GM15510 (cell line): ENCODE measurements around the gene PCNA.

Experiments used
- POLR2A ChIP-seq: IDR thresholded peaks from 3 replicates; pipeline ENCODE4 v1.6.1; 2011; ENCODE audit warnings: borderline replicate concordance; ENCODE audit not compliant: insufficient read length; ENCODE audit errors: extremely low read depth

PCNA gene

DNA sequence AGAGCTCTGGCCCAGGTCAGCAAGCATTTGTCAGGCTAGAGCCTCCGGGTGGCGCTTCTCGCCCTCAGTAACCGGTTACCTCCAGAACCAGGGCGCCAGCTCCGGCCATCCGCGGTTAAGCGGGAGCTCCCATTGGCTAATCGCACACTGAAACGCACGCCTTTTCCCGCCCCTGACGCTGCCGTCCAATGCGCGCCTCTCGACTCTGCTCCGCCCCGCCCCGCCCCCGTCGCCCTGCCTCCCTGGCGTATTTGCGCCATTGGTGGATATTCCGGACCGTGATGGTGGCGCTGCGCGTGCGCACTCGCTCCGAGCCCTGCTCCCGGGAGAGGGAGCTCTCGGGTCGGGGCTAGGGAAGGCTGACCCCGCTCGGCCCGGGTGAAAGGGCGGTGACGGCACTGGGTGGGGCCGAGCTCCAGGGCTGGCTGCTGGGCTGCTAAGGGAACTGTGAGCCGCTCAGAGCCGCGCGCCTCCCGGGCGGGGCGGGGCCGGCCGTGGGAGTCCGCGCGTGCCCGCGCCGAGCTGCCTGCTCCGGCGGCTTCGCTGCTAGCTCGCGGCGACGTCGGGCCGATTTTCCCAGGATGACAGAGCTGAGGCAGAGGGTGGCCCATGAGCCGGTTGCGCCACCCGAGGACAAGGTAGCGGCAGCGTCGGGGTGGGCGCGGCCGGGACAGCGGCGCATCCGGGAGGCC lies 6.9 kb upstream of the PCNA start, which contains the start of gene CDS2:
CDS2 (plus strand) TSS at position 497 of the 692 bp plus-strand sequence; CDS start at position 582, 85 bp downstream.
- TF ChIP-seq POLR2A: peak; percentile 65

DNA sequence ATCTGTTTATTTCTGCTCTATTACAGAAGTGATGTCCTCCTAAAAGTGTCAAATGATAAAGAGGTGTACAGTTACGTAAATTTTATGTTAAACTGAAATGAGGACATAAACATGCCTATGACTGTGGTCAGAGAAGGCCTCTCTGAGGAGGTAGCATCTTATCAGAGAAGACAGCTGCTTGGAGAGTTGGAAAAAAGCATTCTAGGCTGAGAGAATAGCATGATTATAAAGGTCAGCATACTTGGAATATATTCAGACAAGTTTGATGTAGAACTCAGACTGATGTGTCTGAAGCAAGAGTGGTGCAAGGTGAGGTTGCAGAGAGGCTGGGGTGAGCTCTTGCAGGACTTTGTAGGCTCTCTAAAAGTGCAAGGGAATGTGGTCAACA lies 3.1 kb upstream of the PCNA start:
- no peak for TF ChIP-seq POLR2A

DNA sequence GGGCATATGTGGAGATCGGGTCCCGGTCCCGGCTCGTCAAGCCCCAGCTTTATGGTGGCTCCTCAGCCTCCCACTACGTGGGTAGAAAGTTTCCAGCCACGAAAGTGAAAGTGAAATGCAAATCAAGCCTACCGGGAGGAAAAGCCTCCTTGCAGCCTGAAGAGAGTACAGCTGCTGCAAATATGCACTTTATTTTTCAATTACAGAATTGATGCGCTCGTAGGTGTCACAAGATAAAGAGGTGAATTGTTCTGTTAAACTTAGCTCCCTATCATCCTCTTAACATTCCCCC lies 373 bp upstream of the PCNA start:
- TF ChIP-seq POLR2A: no peak

DNA sequence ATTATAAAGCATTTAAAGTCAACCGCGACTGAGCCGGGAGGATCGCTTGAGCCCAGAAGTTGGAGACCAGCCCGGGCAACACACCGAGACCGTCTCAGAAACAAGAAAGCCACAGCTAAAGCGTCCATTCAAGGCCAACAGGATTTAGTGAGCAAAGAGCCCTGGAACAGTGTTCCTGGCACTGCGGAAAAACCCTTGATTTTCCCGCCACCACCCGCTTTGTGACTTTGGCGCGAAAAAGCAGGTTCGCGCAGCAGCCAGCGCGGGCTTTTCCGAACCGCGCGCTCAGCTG lies 669 bp downstream of the PCNA start:
- TF ChIP-seq POLR2A: no peak

DNA sequence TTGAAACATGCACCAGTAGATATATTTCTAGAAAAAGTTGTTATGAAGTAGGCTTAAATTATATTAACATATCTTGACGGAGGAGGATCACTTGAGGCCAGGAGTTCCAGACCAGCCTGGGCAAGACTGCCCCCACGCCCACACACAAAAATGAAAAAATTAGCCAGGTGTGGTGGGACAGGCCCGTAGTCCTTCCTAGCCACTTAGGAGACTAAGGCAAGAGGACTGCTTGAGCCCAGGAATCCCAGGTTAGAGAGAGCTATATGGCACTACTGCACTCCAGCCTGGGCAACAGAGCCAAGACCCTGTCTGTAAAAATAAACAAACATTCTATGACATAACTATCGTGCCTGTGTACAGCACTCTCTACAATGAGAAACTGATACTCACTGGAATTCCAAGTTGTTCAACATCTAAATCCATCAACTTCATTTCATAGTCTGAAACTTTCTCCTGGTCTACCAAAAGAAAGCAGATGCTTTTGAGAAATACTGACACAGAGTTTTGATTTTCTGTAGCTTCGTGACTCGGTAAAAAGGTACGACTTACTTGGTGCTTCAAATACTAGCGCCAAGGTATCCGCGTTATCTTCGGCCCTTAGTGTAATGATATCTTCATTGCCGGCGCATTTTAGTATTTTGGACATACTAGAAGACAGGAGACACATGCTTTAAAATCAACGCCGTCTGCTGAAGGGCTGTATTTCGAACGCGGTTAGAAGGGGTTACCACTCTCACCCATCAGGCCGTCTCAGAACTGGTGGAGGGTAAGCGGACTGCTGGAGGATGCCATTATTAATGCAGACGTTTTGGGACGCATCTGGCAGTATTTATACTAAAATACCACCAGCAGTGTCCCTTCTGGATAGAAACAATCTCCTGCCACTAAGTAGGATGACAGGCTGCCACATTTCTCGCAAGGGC lies 1.3 kb downstream of the PCNA start:
- no peak for TF ChIP-seq POLR2A

DNA sequence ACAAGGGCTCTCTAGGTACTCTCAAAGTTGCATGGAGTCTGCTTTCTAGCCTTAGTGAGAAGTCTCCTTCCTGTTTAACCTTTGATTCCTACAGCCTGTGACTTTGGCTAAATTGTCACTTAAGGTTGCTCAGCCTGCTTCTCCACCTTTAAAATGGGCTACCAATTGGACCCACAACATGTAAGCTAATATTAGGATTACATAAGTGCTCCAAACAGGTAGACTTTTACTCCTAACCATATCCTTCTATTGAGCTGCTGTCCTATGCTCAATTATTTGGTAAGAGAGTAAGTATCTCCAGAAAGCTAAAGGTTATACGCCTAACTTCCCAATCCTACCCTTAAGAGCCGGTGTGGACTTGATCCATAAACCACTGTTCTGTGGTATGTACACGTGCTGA lies 2.9 kb downstream of the PCNA start:
- no peak for TF ChIP-seq POLR2A

DNA sequence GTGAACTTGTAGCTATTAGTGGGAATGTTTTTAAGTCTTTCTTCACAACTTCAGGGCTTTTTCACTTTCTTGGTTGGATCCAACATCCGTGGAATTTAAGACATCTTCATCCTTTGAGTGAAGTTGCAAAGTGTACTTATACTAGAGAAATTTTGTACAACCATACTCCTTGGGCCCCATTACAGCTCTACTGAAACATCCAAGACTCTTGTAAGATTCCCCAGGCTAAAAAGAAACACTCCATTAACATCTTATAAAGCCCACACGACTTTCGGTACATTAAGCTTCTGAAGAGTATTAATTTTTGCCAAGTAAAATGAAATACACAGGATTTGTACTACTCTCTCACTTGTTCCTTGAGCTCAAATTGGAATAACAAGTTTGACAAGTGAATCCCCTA lies 5.4 kb downstream of the PCNA start:
- TF ChIP-seq POLR2A: no peak

DNA sequence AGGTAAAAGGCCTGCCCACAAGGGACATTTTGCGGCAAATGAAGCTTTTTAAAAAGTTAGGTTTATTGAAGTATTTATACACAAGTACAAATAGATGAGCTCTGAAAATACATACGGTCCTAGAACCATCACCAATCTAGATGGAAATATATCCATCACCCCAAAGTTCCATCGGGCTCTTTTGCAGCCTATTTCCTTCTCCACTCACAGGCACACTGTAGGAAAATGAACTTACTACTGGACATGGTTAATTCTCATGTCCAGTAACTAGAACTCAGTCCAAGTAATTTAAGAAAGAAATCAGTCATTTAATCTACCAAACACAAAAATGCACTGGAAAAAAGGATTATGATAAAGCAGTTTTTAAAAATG lies 6.2 kb downstream of the PCNA start:
- no peak for TF ChIP-seq POLR2A

DNA sequence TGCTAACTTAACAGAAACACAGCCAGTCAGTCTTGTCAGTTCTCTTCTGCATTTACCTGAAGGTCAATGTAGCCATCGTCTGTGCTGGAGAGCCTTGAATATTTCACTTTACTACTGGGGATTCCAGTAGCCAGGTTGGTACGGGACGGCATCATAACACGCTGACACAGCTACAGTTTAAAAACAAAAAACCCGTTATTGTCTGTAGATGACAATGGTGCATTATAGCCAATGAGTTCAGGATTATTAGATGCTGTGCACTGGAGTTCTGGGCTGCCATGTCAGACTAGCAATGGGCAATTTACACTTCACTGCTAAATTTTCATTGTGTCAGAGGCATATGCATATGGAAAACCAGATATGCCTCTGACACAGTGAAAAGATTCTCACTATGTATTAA lies 10.5 kb downstream of the PCNA start:
- no peak for TF ChIP-seq POLR2A

DNA sequence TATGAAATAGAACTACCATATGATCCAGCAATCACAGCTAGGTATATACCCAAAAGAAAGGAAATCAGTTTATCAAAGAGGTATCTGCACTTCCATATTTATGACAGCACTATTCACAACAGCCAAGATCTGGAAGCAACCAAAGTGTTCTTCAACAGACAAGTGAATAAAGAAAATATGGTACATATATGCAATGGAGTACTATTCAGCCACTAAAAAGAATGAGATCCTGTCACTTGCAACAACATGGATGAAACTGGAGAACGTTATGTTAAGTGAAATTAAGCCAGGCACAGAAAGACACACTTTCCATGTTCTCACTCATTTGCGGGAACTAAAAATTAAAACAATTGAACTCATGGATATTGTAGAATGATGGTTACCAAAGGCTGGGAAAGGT lies 15.3 kb downstream of the PCNA start:
- TF ChIP-seq POLR2A: no peak

DNA sequence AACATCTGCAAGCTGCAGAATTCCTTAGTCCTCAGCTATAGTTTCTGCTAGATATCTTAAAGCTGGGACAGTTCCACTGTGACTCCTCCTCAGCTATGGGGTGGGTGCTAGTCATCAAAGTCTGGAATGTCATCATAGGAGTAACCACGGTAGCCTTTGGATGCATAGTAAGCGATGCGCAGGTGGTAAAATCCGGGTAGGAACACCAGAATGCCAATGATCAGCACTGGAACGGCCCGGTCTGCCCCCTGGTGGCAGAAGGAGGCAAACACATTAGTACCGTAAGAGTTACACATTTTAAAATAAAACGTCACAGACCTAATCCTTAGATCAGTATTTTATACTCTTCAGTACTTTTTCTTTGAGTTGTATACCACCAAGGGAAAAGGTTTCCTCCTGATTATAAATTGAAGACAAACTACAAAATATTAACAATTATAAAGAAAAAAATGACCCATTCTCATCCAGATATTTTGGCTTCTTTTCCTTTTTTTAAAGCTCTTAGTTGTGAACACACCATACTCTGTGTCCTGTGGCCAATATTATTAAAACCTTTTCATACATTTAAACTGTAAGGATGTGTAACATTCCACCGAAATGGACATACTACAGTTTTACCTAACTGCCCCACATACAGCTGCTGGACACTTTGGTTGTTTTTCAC lies 18.9 kb downstream of the PCNA start:
- no peak for TF ChIP-seq POLR2A

DNA sequence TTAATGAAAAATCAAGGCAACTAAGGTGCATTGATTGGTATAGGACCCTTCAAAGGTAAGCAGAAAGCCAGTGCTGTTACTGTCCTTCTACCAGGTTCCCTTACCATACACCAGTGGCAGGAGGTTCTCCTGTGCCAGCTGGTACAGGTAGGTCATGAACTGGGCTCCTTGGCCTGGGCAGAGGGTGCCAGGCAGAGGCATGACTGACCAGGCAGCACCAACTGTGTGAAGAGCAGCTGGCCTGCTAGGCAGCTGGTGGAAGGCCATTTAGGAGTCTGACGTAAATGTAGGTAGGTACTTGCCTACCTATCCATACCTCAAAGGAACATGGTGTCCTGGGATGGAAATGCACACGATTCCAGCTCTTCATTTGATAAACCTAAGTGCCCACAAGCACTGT lies 23.3 kb downstream of the PCNA start:
- no peak for TF ChIP-seq POLR2A

DNA sequence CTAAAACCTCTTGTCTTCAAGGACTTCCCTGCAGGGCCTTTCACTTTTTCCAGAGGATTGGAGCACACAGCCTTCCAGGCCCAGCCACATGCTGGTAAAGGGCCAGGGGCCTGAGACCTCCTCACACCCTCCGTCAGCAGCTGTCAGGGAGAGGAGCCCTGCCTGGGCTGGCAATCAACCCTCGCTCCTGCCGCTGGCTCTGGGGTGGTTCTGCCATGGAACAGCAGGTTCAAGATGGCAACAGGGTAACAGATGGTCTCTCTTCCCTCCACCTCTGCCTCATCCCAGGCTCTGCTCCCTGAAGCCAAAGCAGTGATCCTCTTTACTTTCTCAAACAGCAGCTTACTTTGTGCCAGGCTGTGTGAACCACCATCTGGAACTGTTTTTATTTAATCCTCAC lies 23.8 kb downstream of the PCNA start:
- no peak for TF ChIP-seq POLR2A

DNA sequence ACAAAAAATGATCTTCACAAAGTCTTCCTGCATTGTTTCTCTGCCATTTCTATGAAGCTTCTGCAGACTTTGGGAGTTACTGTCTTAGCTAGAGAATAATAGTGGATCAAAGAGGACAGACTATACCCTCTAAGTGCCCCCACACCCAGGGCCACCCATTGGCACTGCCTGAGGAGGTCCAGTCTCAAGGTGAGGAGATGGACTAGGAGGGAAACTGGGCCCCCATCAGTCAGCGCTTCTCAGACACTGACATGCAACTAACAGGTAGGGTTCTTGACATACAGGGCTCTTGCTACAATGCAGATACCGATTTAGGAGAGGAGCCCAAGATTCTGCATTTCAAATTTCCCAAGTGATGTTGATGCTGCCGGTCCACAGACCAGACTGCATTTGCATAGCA lies 24.3 kb downstream of the PCNA start:
- TF ChIP-seq POLR2A: no peak

DNA sequence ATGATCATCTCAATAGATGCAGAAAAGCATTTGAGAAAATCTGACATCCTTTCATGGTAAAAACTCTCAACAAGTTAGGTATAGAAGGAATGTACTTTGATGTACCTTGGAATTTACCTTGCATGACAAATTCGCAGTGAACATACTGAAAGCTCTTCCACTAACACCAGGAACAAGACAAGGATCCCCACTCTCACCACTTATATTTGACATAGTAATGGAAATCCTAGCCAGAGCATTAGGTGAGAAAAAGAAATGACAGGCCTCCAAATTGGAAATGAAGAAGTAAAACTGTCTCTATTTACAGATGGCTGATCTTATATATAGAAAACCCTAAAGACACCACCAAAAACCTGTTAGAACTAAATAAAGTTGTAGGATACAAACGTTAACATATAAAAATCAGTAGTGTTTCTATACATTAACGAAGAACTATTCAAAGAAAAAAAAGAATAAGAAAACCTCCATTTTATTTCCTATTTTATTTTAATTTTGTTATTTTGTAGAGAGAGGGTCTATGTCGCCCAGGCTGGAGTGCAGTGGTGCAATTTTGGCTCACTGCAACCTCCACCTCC lies 26.9 kb downstream of the PCNA start:
- no peak for TF ChIP-seq POLR2A

DNA sequence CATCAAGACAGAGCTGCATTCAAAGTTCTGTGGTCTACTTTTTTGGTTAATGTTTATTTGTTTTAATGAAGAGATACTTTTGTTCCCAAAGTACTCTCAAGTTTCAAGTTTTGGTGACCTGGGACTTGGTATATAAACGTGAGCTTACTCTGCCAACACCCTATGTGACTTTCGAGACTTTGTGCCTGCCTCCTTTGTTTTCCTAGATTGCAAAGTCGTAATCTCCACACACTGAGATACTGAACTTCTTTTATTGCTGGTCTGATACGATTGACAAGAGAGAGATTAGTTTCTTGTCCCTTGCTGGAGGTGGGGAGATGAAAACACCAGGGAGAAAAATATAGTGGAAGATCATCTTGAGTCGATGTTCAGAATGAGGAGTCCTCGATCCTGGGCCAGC lies 27.9 kb downstream of the PCNA start:
- TF ChIP-seq POLR2A: no peak

DNA sequence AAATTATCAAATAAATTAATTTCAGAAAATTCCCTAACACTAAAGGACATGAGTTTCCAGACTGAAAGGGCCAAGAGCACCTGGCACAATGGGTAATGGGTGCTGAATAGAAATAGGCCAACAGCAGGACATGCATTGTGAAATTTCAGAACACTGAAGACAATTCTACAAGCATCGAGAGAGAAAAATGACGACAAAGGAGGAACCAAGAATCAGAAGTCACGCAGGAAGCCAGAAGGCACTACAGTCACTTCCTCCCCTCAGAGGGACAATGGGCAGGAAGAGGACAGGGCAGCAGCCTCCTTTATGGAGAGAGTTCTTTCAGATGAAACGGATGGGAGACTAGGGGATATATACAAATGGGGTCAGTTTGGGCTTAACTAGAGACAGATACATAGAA lies 29.6 kb downstream of the PCNA start:
- TF ChIP-seq POLR2A: no peak

DNA sequence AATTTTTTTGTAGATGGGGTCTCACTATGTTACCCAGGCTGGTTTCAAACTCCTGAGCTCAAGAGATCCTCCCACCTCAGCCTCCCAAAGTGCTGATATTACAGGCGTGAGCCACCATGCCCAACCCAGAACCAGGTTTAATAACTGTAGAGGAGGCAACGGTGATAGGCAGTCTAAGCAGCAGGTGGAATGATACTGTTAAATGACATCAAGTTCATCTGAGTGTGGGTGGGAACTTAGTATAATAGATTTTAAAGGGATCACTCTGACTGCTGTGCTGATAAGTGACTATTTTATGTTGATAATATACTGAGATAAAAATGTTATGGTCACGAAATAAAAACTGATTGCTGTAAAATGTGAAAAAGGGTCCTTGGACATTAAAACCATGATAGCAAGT lies 31.1 kb downstream of the PCNA start:
- no peak for TF ChIP-seq POLR2A
